ACC112 (cell line): Measurements from ENCODE around the gene CPSF2.

Experiments
- H2AFZ ChIP-seq: fragments of 200-600 bp; sonication (generic); one replicate; pipeline ENCODE4 v1.6.0; 2017; ENCODE audit warnings: antibody characterized with exemption, low read length; ENCODE audit not compliant: unreplicated experiment
- H3K27ac ChIP-seq: fragments of 200-600 bp; sonication (generic); 2 replicates; pipeline ENCODE4 v1.5.1; 2014; ENCODE audit warnings: low read depth, mild to moderate bottlenecking, antibody characterized with exemption, low read length, moderate library complexity
- H3K27me3 ChIP-seq: fragments of 200-600 bp; sonication (generic); 2 replicates; pipeline ENCODE4 v1.6.1; 2014; ENCODE audit warnings: mild to moderate bottlenecking, antibody characterized with exemption, low read length, moderate library complexity, mixed read lengths; ENCODE audit not compliant: insufficient read depth
- H3K36me3 ChIP-seq: fragments of 200-600 bp; sonication (generic); 2 replicates; pipeline ENCODE4 v1.6.1; 2016; ENCODE audit warnings: mild to moderate bottlenecking, antibody characterized with exemption, low read length, moderate library complexity, mixed read lengths; ENCODE audit not compliant: insufficient read depth
- H3K4me1 ChIP-seq: fragments of 200-600 bp; sonication (generic); one replicate; pipeline ENCODE4 v1.6.1; 2016; ENCODE audit warnings: low read length, mixed read lengths; ENCODE audit not compliant: insufficient read depth, unreplicated experiment, control insufficient read depth
- H3K4me3 ChIP-seq: fragments of 200-600 bp; sonication (generic); 2 replicates; pipeline ENCODE4 v1.5.1; 2014; ENCODE audit warnings: mild to moderate bottlenecking, low read depth, low read length
- H3K79me2 ChIP-seq: fragments of 200-600 bp; sonication (generic); one replicate; pipeline ENCODE4 v1.6.0; 2016; ENCODE audit warnings: low read length; ENCODE audit not compliant: control insufficient read depth, unreplicated experiment, insufficient read depth

Gene CPSF2

DNA sequence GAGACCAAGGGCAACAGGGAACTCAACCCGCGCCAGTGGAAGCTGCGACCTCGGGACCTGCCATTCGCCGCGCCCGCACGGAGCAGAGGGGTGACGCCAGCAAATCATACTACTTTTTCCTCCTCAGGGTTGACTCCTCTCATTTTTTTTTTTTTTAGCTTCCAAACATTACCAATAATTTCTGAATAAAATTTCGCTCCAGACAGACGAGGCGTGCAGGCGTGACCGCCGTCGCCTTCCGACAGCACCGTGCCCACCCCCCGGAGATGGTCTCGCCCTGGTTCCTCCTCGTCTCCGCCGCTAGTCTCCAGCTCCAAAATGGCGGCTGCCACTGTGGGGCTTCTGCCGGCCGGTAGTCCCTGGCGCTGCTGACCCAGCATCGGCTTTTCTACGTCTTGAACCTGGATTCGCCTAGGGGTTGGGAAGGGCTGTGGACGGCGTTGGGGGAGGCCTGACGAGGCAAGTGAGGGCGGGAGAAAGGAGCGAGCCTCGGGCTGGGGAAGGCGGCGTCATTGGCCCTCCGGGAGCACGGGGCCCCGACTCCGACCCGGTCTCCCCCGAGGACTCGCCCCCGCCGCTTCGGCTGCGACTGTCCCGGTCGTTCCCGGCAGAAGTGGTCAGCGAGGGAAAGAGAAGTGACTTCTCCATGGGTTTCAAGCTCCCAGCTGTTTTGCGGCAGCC is at the start of gene CPSF2, which contains the start of gene NDUFB1:
Gene CPSF2, plus strand, starts transcription at position 300 of the 681 bp plus-strand sequence. CDS start 9,016 bp downstream, outside the sequence.
Gene NDUFB1, minus strand, starts transcription at position 37 of the 681 bp plus-strand sequence. CDS start 4,069 bp downstream, outside the sequence.
- H2AFZ ChIP-seq = peak within 1 kb of the TSS; percentile 92
- peaks cover 30% of the 10 kb centered on the region for H3K4me1 ChIP-seq
- peak within 1 kb of the TSS; percentile 97 for H3K4me3 ChIP-seq
- peaks cover 59% of the 10 kb centered on the region for H3K79me2 ChIP-seq
- peak within 1 kb of the TSS; percentile 89 for H3K27ac ChIP-seq
- peaks cover 24% of the 10 kb centered on the region for H3K36me3 ChIP-seq
- H3K27me3 ChIP-seq = no peaks in the 10 kb centered on the region

- Histone ChIP-seq H3K4me3 (no peak overlapping the region), H3K4me1 (no peaks in the 10 kb centered on the region), H3K27me3 (no peaks in the 10 kb centered on the region), H2AFZ (no peak overlapping the region), H3K79me2 (no peaks in the 10 kb centered on the region), H3K27ac (no peak overlapping the region), H3K36me3 (peaks cover 13% of the 10 kb centered on the region)
Observed at GRCh38 chr14:92074555-92074954, 47.2 kb upstream of the CPSF2 start.

DNA sequence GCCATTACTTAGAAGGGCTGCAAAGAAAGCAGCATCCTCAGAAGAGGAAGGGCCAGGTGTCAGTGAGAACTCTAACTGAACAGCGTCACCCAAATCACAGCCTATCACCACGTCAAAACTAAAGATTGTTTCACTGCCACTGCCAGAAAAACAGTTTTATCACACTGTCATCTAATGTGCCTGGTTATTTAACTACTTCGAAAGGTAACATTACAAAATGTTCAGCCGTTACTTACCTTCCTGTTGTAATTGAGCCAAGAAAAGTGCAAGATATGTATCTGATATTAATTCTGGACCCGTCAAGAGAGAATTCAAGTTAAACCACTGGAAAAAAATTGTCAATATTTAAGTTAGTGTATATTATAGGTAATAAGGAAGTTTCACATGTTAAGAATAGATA is 33.3 kb upstream of the CPSF2 start:
- Histone ChIP-seq H3K36me3 (peaks cover 9% of the 10 kb centered on the region), H3K27me3 (no peaks in the 10 kb centered on the region), H3K4me1 (no peaks in the 10 kb centered on the region), H2AFZ (no peak overlapping the region), H3K4me3 (no peak overlapping the region), H3K27ac (no peak overlapping the region), H3K79me2 (no peaks in the 10 kb centered on the region)

DNA sequence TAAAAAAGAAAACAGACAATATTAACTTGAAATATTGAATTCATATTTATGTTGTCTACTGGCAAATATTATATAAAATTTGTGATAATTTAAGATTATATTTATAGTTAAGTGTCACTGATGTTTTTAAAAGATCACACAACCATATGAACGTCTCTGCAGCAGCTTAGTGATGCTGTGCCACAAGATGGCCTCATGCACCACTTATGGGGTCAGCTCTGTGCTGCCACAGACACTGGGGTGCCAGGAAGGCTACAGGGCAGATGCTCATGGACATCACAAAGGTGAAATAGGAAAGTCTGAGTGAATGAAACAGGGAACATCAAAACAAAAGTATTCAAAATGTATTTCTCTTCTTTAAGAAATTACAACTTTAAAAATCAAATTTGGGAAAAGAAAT is 28.4 kb upstream of the CPSF2 start:
- H3K79me2 ChIP-seq = peaks cover 2% of the 10 kb centered on the region
- H3K4me1 ChIP-seq = no peaks in the 10 kb centered on the region
- H3K27ac ChIP-seq = no peak overlapping the region
- no peak overlapping the region for H3K4me3 ChIP-seq
- no peaks in the 10 kb centered on the region for H3K27me3 ChIP-seq
- H2AFZ ChIP-seq = no peak overlapping the region
- peaks cover 4% of the 10 kb centered on the region; the same call in 1 of the 2 replicates for H3K36me3 ChIP-seq

DNA sequence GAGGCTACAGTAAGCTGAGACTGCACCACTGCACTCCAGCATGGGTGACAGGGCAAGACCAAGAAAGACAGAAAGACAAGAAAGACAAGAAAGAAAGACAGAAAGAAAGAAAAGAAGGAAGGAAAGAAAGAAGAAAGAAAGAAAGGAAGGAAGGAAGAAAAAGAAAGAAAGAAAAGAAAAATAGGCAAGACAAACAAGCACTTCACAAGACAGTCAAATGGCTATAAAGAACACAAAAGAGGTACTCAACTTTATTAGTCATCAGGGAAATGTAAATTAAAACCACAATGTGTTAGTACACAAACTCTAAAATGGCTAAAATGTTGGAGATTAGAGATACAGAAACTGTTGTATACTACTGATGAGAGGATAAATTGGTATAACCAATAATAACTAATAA is 22.0 kb upstream of the CPSF2 start:
- H3K27me3 ChIP-seq = no peaks in the 10 kb centered on the region
- no peaks in the 10 kb centered on the region for H3K36me3 ChIP-seq
- no peaks in the 10 kb centered on the region for H3K4me1 ChIP-seq
- no peak overlapping the region for H3K27ac ChIP-seq
- no peak overlapping the region for H2AFZ ChIP-seq
- no peak overlapping the region for H3K4me3 ChIP-seq
- peaks cover 50% of the 10 kb centered on the region for H3K79me2 ChIP-seq

GRCh38 chr14:92103363-92103989 is 18.3 kb upstream of the CPSF2 start:
- Histone ChIP-seq H3K27ac (no peak overlapping the region), H3K4me1 (peaks cover 3% of the 10 kb centered on the region), H3K36me3 (no peaks in the 10 kb centered on the region), H3K4me3 (no peak overlapping the region), H2AFZ (no peak overlapping the region), H3K79me2 (peaks cover 50% of the 10 kb centered on the region), H3K27me3 (no peaks in the 10 kb centered on the region)

- Histone ChIP-seq H3K27me3 (no peaks in the 10 kb centered on the region), H3K4me1 (peaks cover 3% of the 10 kb centered on the region), H3K36me3 (no peaks in the 10 kb centered on the region), H3K79me2 (peaks cover 34% of the 10 kb centered on the region), H3K4me3 (peak overlapping the region; percentile 90), H3K27ac (peak overlapping the region; percentile 89), H2AFZ (no peak overlapping the region)
Observed at GRCh38 chr14:92105073-92105892, 16.5 kb upstream of the CPSF2 start.

DNA sequence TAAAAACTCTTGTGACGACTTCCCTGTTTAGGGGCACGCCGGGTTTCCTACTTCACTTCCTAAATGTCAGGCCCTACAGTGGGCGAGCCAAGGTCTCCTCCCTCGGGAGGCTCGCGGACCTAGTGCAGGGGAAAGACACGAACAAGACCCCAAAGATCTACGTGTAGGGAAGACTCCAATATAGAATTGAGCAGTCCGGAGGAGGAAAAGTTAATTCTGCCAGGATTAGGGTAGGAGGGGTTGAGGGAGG is 16.0 kb upstream of the CPSF2 start:
- H3K79me2 ChIP-seq = peaks cover 30% of the 10 kb centered on the region
- H3K36me3 ChIP-seq = no peaks in the 10 kb centered on the region
- peak overlapping the region; percentile 89 for H3K27ac ChIP-seq
- H2AFZ ChIP-seq = peak overlapping the region; percentile 84
- H3K4me3 ChIP-seq = peak overlapping the region; percentile 90
- no peaks in the 10 kb centered on the region for H3K27me3 ChIP-seq
- H3K4me1 ChIP-seq = peaks cover 3% of the 10 kb centered on the region

- Histone ChIP-seq H2AFZ (peak within 1 kb of the TSS; percentile 89), H3K27ac (peak within 1 kb of the TSS; percentile 89), H3K36me3 (no peaks in the 10 kb centered on the region), H3K4me3 (peak within 1 kb of the TSS; percentile 90), H3K79me2 (peaks cover 29% of the 10 kb centered on the region), H3K4me1 (peaks cover 3% of the 10 kb centered on the region), H3K27me3 (no peaks in the 10 kb centered on the region)
Observed at GRCh38 chr14:92106143-92106926, 15.4 kb upstream of the CPSF2 start, which contains the start of gene ATXN3. ATXN3 (minus strand) TSS chr14:92106582; CDS start chr14:92106552, 30 bp downstream.
